ENCODE data around the gene KIF3A.

DNA sequence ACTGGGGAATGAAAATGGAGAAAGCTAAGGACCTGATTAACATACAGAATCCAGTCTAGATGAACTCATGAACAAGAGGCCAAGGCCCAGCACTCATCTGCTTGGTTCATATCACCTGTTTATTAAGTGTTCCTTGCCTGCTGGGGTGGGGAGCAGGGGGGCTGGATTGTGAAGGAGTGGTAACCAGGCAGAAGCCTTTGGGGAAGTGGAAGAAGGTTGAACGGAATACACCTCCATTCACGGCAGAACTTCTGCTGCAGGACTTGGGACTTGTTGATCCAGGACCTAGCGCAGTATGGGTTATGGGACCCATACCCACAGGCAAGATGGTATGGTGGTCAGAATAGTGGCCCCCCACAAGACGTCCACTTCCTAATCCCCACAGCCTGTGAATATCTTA is 48.5 kb upstream of the KIF3A start:
- TF ChIP-seq ZFP3 (CRISPR knock-in tag; IDR thresholded peaks at IDR 0.05) (no peak), ZFP30 (CRISPR knock-in tag; IDR thresholded peaks at IDR 0.05) (no peak), CSDC2 (CRISPR knock-in tag; IDR thresholded peaks at IDR 0.05) (no peak), PATZ1 (CRISPR knock-in tag; IDR thresholded peaks at IDR 0.05; ENCODE audit: borderline replicate concordance) (no peak), BACH2 (CRISPR knock-in tag; IDR thresholded peaks at IDR 0.05; ENCODE audit: borderline replicate concordance) (no peak), TCF4 (CRISPR knock-in tag; IDR thresholded peaks at IDR 0.05; ENCODE audit: borderline replicate concordance) (no peak), SNAI2 (CRISPR knock-in tag; IDR thresholded peaks at IDR 0.05) (no peak), ZNF8 (CRISPR knock-in tag; IDR thresholded peaks at IDR 0.05) (no peak)
- TF ChIP-seq, protein P1, sequence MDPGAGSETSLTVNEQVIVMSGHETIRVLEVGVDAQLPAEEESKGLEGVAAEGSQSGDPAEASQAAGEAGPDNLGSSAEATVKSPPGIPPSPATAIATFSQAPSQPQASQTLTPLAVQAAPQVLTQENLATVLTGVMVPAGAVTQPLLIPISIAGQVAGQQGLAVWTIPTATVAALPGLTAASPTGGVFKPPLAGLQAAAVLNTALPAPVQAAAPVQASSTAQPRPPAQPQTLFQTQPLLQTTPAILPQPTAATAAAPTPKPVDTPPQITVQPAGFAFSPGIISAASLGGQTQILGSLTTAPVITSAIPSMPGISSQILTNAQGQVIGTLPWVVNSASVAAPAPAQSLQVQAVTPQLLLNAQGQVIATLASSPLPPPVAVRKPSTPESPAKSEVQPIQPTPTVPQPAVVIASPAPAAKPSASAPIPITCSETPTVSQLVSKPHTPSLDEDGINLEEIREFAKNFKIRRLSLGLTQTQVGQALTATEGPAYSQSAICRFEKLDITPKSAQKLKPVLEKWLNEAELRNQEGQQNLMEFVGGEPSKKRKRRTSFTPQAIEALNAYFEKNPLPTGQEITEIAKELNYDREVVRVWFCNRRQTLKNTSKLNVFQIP (CRISPR knock-in tag; IDR thresholded peaks at IDR 0.05; ENCODE audit: borderline replicate concordance, low read depth), result no peak

Data from SK-N-SH treated with all-trans-retinoic acid at 6 μM for 48 hours (cell line).